PC-9 (cell line): ENCODE measurements around the gene CCK. TPM values are rescaled to one million over a fixed set of nuclear protein-coding genes. Genes with fewer than 3 reads are reported as not detected.

ENCODE experiments used
- BruUV-seq: library from RNA; stranded (reverse); fragments of 400-500 nt; replicated peaks from 2 replicates; lab custom pipeline; 2021; lab: Mats Ljungman, UMichigan
- CTCF ChIA-PET: fragments of 300-600 bp; sonication (Branson Sonifier 250); formaldehyde crosslinking; loops from one replicate; lab custom pipeline; 2022; ENCODE audit warnings: antibody characterized with exemption; lab: Charles Lee
- POLR2A ChIA-PET: fragments of 300-600 bp; sonication (Branson Sonifier 250); formaldehyde crosslinking; loops from one replicate; lab custom pipeline; 2022; ENCODE audit warnings: antibody characterized with exemption; ENCODE audit not compliant: unreplicated experiment; lab: Charles Lee
- DNase-seq, 2 experiments: peaks; one replicate each; pipeline versions ENCODE4 v3.0.0 to v3.0.0-alpha.2; 2015 to 2022; ENCODE audit warnings: mixed read lengths in 1 of 2
- H2AFZ ChIP-seq: fragments of 200-600 bp; sonication (generic); 2 replicates; pipeline ENCODE4 v1.8.1; 2017; ENCODE audit warnings: antibody characterized with exemption
- H3F3A ChIP-seq: fragments of 200-600 bp; sonication (generic); 2 replicates; pipeline ENCODE4 v1.8.1; 2017; ENCODE audit warnings: antibody characterized with exemption, mild to moderate bottlenecking, low read depth; ENCODE audit not compliant: insufficient read depth
- H3K27ac ChIP-seq: fragments of 200-600 bp; sonication (generic); 2 replicates; pipeline ENCODE4 v1.6.1; 2016; ENCODE audit warnings: mixed run types
- H3K27me3 ChIP-seq: fragments of 200-600 bp; sonication (generic); 2 replicates; pipeline ENCODE4 v1.6.1; 2016; ENCODE audit warnings: low read depth, mixed run types; ENCODE audit not compliant: insufficient read depth
- H3K36me3 ChIP-seq: fragments of 200-600 bp; sonication (generic); 2 replicates; pipeline ENCODE4 v1.6.1; 2016; ENCODE audit warnings: low read depth, mixed run types
- H3K4me1 ChIP-seq: fragments of 200-600 bp; sonication (generic); replicated peaks from 2 replicates; pipeline ENCODE4 v1.6.1; 2016; ENCODE audit warnings: mixed run types; ENCODE audit not compliant: insufficient read depth
- H3K4me2 ChIP-seq: fragments of 200-600 bp; sonication (generic); 2 replicates; pipeline ENCODE4 v1.6.1; 2017; ENCODE audit warnings: mixed run types
- H3K4me3 ChIP-seq: fragments of 200-600 bp; sonication (generic); 2 replicates; pipeline ENCODE4 v1.6.1; 2016; ENCODE audit warnings: mixed run types
- H3K79me2 ChIP-seq: fragments of 200-600 bp; sonication (generic); 2 replicates; pipeline ENCODE4 v1.6.1; 2017; ENCODE audit warnings: low read depth, mixed run types
- H3K9me2 ChIP-seq: fragments of 200-600 bp; sonication (generic); 2 replicates; pipeline ENCODE4 v1.8.1; 2017; ENCODE audit warnings: mild to moderate bottlenecking; ENCODE audit not compliant: insufficient read depth
- H3K9me3 ChIP-seq: fragments of 200-600 bp; sonication (generic); 2 replicates; pipeline ENCODE4 v1.8.1; 2016; ENCODE audit warnings: low read depth; ENCODE audit not compliant: insufficient read depth
- H4K20me1 ChIP-seq: fragments of 200-600 bp; sonication (generic); 2 replicates; pipeline ENCODE4 v1.8.1; 2017; ENCODE audit not compliant: insufficient read depth
- CTCF ChIP-seq: fragments of 200-600 bp; sonication (generic); conservative IDR thresholded peaks from 2 replicates; pipeline ENCODE4 v1.6.1; 2017; ENCODE audit warnings: mixed run types, antibody characterized with exemption, mild to moderate bottlenecking, moderate library complexity
- EZH2 ChIP-seq: fragments of 200-600 bp; sonication (generic); IDR thresholded peaks from 2 replicates; pipeline ENCODE4 v1.8.0; 2017; ENCODE audit warnings: antibody characterized with exemption, low read depth
- intact Hi-C: fragments of 100-400 bp; cut with micrococcal nuclease; formaldehyde crosslinking; loops from one replicate; pipeline ENCODE4 v1.10.0; 2022; ENCODE audit not compliant: unreplicated experiment
- total RNA-seq: library from RNA; stranded (reverse); gene quantifications from 2 replicates; pipeline ENCODE4 v1.2.3, GENCODE V29; 2021

The CCK gene
- total RNA-seq, 1 experiment from 2014 or later, result 2.7 TPM

- no TSS peak for BruUV-seq
These were observed 9.0 kb downstream of the CCK start for GRCh38 chr3:42257007-42257406.

DNA sequence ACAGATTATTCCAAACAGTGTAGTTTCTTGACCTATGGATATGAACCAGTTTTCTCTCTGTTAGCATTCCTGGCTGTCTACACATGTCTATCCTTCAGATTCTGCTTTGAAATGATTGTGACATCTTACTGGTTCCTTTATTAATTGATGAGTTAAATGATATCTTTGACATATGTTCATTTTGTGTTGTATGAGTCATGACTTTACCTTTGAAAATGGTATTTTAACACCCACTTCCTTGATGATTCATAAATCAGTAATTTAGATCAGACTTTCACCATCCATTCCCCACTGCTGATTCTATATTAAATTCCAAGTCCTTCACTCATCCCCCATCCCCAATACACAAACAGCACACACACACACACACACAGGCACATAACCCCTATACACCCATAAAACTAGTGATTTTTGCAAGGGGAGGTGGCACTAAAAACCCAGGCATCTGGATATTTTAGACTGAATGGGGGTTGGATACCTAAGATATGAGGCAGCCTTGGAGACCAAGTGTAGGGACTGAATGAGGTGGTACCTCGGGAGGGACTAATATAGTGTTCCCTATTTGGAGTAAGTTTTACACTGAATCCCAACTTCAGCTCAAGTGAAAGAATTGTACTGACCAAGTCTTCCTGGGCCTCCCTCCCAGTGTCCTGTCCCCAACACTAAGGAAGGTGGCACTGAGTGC lies 9.7 kb downstream of the CCK start:
- POLR2A ChIA-PET, result no interaction called here
- BruUV-seq, result no TSS peak

More at GRCh38 chr3:42257007-42257406, 9.0 kb downstream of the CCK start:
- peaks cover 51% of the 10 kb centered on the region for H3K4me1 ChIP-seq
- H3K27ac ChIP-seq, result peak overlapping the region; percentile 68
- H3K9me3 ChIP-seq, result no peaks in the 10 kb centered on the region
- H3K9me2 ChIP-seq, result no peaks in the 10 kb centered on the region
- TF ChIP-seq CTCF (no peak), EZH2 (no peak)
- DNase-seq, result no peak
- H3K27me3 ChIP-seq, result no peaks in the 10 kb centered on the region
- H4K20me1 ChIP-seq, result no peaks in the 10 kb centered on the region
- no peaks in the 10 kb centered on the region for H3K36me3 ChIP-seq
- H3K4me3 ChIP-seq, result no peak overlapping the region
- H2AFZ ChIP-seq, result no peak overlapping the region
- peaks cover 17% of the 10 kb centered on the region for H3F3A ChIP-seq
- intact Hi-C loops, result no loop called here
- CTCF ChIA-PET, result no interaction called here
- H3K79me2 ChIP-seq, result no peaks in the 10 kb centered on the region
- POLR2A ChIA-PET, result interaction anchor here (0.6 kb wide), 1 partner anchor 77 kb away, joined by 3 read pairs; no protein-coding TSS in a partner anchor
- H3K4me2 ChIP-seq, result peak overlapping the region; percentile 49

DNA sequence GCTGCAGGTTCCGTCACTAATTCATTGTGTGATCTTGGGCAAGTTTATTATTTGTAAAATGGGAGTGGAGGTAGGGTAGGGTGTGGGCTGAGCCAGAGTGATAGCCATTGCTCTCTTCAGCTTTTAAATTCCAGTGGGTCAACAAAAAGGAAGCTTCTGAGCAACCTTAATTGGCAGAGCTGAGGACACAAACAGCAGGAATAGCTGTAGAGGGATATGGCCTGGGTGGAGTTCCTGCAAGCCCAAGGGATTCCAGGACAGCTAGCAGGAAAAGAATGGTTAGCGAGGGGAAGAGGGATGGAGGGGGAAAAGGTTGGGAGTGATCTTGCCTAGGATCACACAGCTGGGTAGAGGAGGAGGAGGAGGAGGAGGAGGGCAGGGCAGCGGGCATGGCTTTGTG lies 11.4 kb downstream of the CCK start:
- ChIA-PET CTCF (interaction anchor here (0.6 to 1.6 kb wide), 3 partner anchors 9 to 576 kb away, joined by 3 to 5 read pairs (median 3); no protein-coding TSS in a partner anchor), POLR2A (interaction anchor here (0.8 kb wide), 1 partner anchor 1729 kb away, joined by 3 read pairs; no protein-coding TSS in a partner anchor)
- DNase-seq, result no peak
- Histone ChIP-seq H3K79me2 (no peaks in the 10 kb centered on the region), H4K20me1 (no peaks in the 10 kb centered on the region), H3K9me3 (no peaks in the 10 kb centered on the region), H3F3A (peaks cover 9% of the 10 kb centered on the region; the same call in 1 of the 2 replicates), H3K36me3 (no peaks in the 10 kb centered on the region), H2AFZ (no peak overlapping the region), H3K27ac (no peak overlapping the region), H3K4me1 (peaks cover 42% of the 10 kb centered on the region), H3K27me3 (no peaks in the 10 kb centered on the region), H3K9me2 (no peaks in the 10 kb centered on the region), H3K4me3 (no peak overlapping the region), H3K4me2 (peak overlapping the region; percentile 49)
- intact Hi-C loops, result no loop called here
- no TSS peak for BruUV-seq
- TF ChIP-seq CTCF, result no peak
- no peak for TF ChIP-seq EZH2

More for the DNA sequence above, 9.7 kb downstream of the CCK start:
- TF ChIP-seq EZH2 (no peak), CTCF (no peak)
- Histone ChIP-seq H3K9me3 (no peaks in the 10 kb centered on the region), H3K9me2 (no peaks in the 10 kb centered on the region), H4K20me1 (no peaks in the 10 kb centered on the region), H2AFZ (no peak overlapping the region), H3K27me3 (no peaks in the 10 kb centered on the region), H3K27ac (peak overlapping the region; percentile 68), H3K4me3 (no peak overlapping the region), H3K79me2 (no peaks in the 10 kb centered on the region), H3K36me3 (no peaks in the 10 kb centered on the region), H3F3A (peaks cover 10% of the 10 kb centered on the region; the same call in 1 of the 2 replicates), H3K4me1 (peaks cover 44% of the 10 kb centered on the region), H3K4me2 (peak overlapping the region; percentile 49)
- DNase-seq, result peak; percentile 35 to 96
- CTCF ChIA-PET, result no interaction called here
- intact Hi-C loops, result no loop called here
